H9 (cell line): Measurements from ENCODE around the gene ANXA4. TPM values are rescaled to one million over a fixed set of nuclear protein-coding genes. Genes with fewer than 3 reads are reported as not detected.
A peak's percentile ranks its signal among the peaks of the same experiment; 100 is the strongest.

Source experiments
- DNase-seq: peaks from one replicate; pipeline ENCODE4 v3.0.0-alpha.2; 2017
- H2AFZ ChIP-seq: one replicate; pipeline ENCODE4 v1.6.1; 2013; ENCODE audit warnings: mild to moderate bottlenecking, low read length, control low read depth, moderate library complexity
- H2AK5ac ChIP-seq: 2 replicates; pipeline ENCODE4 v1.6.1; 2013; ENCODE audit warnings: low read length, control low read depth, mixed read lengths; ENCODE audit not compliant: insufficient read length
- H2BK120ac ChIP-seq: one replicate; pipeline ENCODE4 v1.6.1; 2013; ENCODE audit warnings: low read depth, mild to moderate bottlenecking, low read length, control low read depth, inconsistent platforms; ENCODE audit not compliant: poor library complexity, severe bottlenecking
- H2BK12ac ChIP-seq: 2 replicates; pipeline ENCODE4 v1.6.1; 2013; ENCODE audit warnings: low read length, control low read depth, mixed read lengths, low read depth; ENCODE audit not compliant: insufficient read length
- H2BK15ac ChIP-seq: 2 replicates; pipeline ENCODE4 v1.6.1; 2013; ENCODE audit warnings: low read depth, low read length, control low read depth
- H2BK20ac ChIP-seq: one replicate; pipeline ENCODE4 v1.6.1; 2013; ENCODE audit warnings: low read depth, mild to moderate bottlenecking, low read length, control low read depth, inconsistent platforms; ENCODE audit not compliant: poor library complexity, severe bottlenecking
- H2BK5ac ChIP-seq: 2 replicates; pipeline ENCODE4 v1.6.1; 2013; ENCODE audit warnings: low read length, control low read depth, mixed read lengths; ENCODE audit not compliant: insufficient read length
- H3K14ac ChIP-seq: 2 replicates; pipeline ENCODE4 v1.6.1; 2013; ENCODE audit warnings: low read length, control low read depth; ENCODE audit not compliant: insufficient read depth
- H3K18ac ChIP-seq: 2 replicates; pipeline ENCODE4 v1.6.1; 2013; ENCODE audit warnings: low read depth, mild to moderate bottlenecking, mixed read lengths, low read length, control low read depth; ENCODE audit not compliant: insufficient read length
- H3K23ac ChIP-seq: 2 replicates; pipeline ENCODE4 v1.6.1; 2013; ENCODE audit warnings: low read length, control low read depth, mixed read lengths, low read depth; ENCODE audit not compliant: insufficient read length
- H3K23me2 ChIP-seq: 2 replicates; pipeline ENCODE4 v1.6.1; 2013; ENCODE audit warnings: low read depth, mild to moderate bottlenecking, mixed read lengths, low read length, control low read depth; ENCODE audit not compliant: insufficient read length, poor library complexity, severe bottlenecking
- H3K27ac ChIP-seq: 2 replicates; pipeline ENCODE4 v1.5.1; 2013; ENCODE audit warnings: low read length, control low read depth, mixed read lengths, low read depth; ENCODE audit not compliant: insufficient read length
- H3K27me3 ChIP-seq: 2 replicates; pipeline ENCODE4 v1.6.1; 2013; ENCODE audit warnings: low read length, control low read depth, inconsistent platforms; ENCODE audit not compliant: insufficient read depth
- H3K4ac ChIP-seq: 2 replicates; pipeline ENCODE4 v1.6.1; 2013; ENCODE audit warnings: low read depth, mild to moderate bottlenecking, control low read depth, inconsistent platforms, low read length, moderate library complexity
- H3K4me1 ChIP-seq: 2 replicates; pipeline ENCODE4 v1.6.1; 2013; ENCODE audit warnings: low read length, control low read depth, inconsistent platforms; ENCODE audit not compliant: insufficient read depth
- H3K4me2 ChIP-seq: 2 replicates; pipeline ENCODE4 v1.6.1; 2013; ENCODE audit warnings: low read length, control low read depth, mixed read lengths; ENCODE audit not compliant: insufficient read length, insufficient read depth
- H3K56ac ChIP-seq: 2 replicates; pipeline ENCODE4 v1.6.1; 2013; ENCODE audit warnings: low read depth, mild to moderate bottlenecking, mixed read lengths, low read length, control low read depth; ENCODE audit not compliant: insufficient read length
- H3K79me1 ChIP-seq: 2 replicates; pipeline ENCODE4 v1.6.1; 2013; ENCODE audit warnings: low read depth, mild to moderate bottlenecking, moderate library complexity, low read length, control low read depth, inconsistent platforms; ENCODE audit not compliant: insufficient read depth, poor library complexity, severe bottlenecking
- H3K79me2 ChIP-seq: 2 replicates; pipeline ENCODE4 v1.6.1; 2013; ENCODE audit warnings: low read length, control low read depth, inconsistent platforms; ENCODE audit not compliant: insufficient read depth
- H3K9ac ChIP-seq: 2 replicates; pipeline ENCODE4 v1.6.1; 2013; ENCODE audit warnings: low read length, control low read depth, mixed read lengths; ENCODE audit not compliant: insufficient read length; ENCODE audit errors: extremely low read depth
- H3K9me3 ChIP-seq: one replicate; pipeline ENCODE4 v1.6.1; 2013; ENCODE audit warnings: low read depth, low read length, inconsistent platforms; ENCODE audit not compliant: control insufficient read depth
- H3T11ph ChIP-seq: one replicate; pipeline ENCODE4 v1.6.1; 2013; ENCODE audit warnings: mild to moderate bottlenecking, low read length, control low read depth, inconsistent platforms
- H4K20me1 ChIP-seq: one replicate; pipeline ENCODE4 v1.6.1; 2013; ENCODE audit not compliant: control insufficient read depth, insufficient read length, insufficient read depth
- H4K5ac ChIP-seq: 2 replicates; pipeline ENCODE4 v1.6.1; 2013; ENCODE audit warnings: low read depth, mild to moderate bottlenecking, mixed read lengths, low read length, control low read depth; ENCODE audit not compliant: insufficient read length
- H4K8ac ChIP-seq: replicated peaks from 2 replicates; pipeline ENCODE4 v1.6.1; 2013; ENCODE audit warnings: low read length, control low read depth, mixed read lengths, low read depth; ENCODE audit not compliant: insufficient read length
- H4K91ac ChIP-seq: 2 replicates; pipeline ENCODE4 v1.6.1; 2013; ENCODE audit warnings: low read depth, mild to moderate bottlenecking, moderate library complexity, mixed read lengths, low read length, control low read depth; ENCODE audit not compliant: insufficient read length
- H3K27ac Mint-ChIP-seq, 3 experiments: 2 replicates in 2 of 3; 3 replicates in 1 of 3; pipeline ENCODE4 v1.8.0; 2020 to 2021; ENCODE audit warnings: mixed read lengths in 3 of 3, mild to moderate bottlenecking in 1 of 3, moderate library complexity in 1 of 3
- H3K27me3 Mint-ChIP-seq: 2 replicates; pipeline ENCODE4 v1.8.0; 2021; ENCODE audit warnings: low read depth, mild to moderate bottlenecking, moderate library complexity, mixed read lengths
- H3K36me3 Mint-ChIP-seq, 3 experiments: 2 replicates in 2 of 3; 3 replicates in 1 of 3; pipeline ENCODE4 v1.8.0; 2020 to 2021; ENCODE audit warnings: low read depth in 3 of 3, mixed read lengths in 3 of 3; ENCODE audit not compliant: insufficient read depth in 1 of 3
- H3K4me1 Mint-ChIP-seq, 2 experiments: 2 replicates each; pipeline ENCODE4 v1.8.0; 2020; ENCODE audit warnings: mixed read lengths in 2 of 2
- H3K4me3 Mint-ChIP-seq, 2 experiments: 2 replicates in 1 of 2; 3 replicates in 1 of 2; pipeline ENCODE4 v1.8.0; 2020 to 2021; ENCODE audit warnings: mild to moderate bottlenecking in 2 of 2, mixed read lengths in 2 of 2, moderate library complexity in 1 of 2
- H3K9me3 Mint-ChIP-seq, 2 experiments: 2 replicates in 1 of 2; 3 replicates in 1 of 2; pipeline ENCODE4 v1.8.0; 2020; ENCODE audit warnings: mild to moderate bottlenecking in 2 of 2, mixed read lengths in 2 of 2, moderate library complexity in 1 of 2
- CTCF ChIP-seq: fragments of 200-600 bp; sonication (generic); conservative IDR thresholded peaks from 3 replicates; pipeline ENCODE4 v1.8.0; 2021; ENCODE audit warnings: antibody characterized with exemption, mild to moderate bottlenecking
- WGBS: extraction: QIAGEN DNeasy Blood & Tissue Kit; methylation state at CpG from one replicate; pipeline ENCODE4 v1.1.7; 2013; ENCODE audit warnings: missing lambda C conversion rate, low lambda C conversion rate, mixed read lengths; ENCODE audit not compliant: insufficient read length; ENCODE audit errors: extremely low coverage; 5-methylcytosine and 5-hydroxymethylcytosine counted together
- total RNA-seq: library from RNA; stranded (reverse); gene quantifications from 2 replicates; pipeline ENCODE4 v1.2.1, GENCODE V29; 2021

The ANXA4 gene
- total RNA-seq, 1 experiment from 2014 or later, result 14.4 TPM

- H3K9me3 ChIP-seq, result no peaks in the 10 kb centered on the region
- no peaks in the 10 kb centered on the region for H3K79me1 ChIP-seq
- no peak overlapping the region for H2BK12ac ChIP-seq
- H3K4me1 Mint-ChIP-seq, result 0 out of 4 replicates have a peak, but pooled peaks cover 0 to 2% of the 10 kb centered on the region in 2 experiments
- H2BK20ac ChIP-seq, result no peak overlapping the region
- no peak overlapping the region for H3K18ac ChIP-seq
- H3K27ac Mint-ChIP-seq, result peak overlapping the region in 1 of 3 experiments; percentile 50; a peak in 2 of 7 replicates
- H2AK5ac ChIP-seq, result no peak overlapping the region
- no peaks in the 10 kb centered on the region for H3K4me1 ChIP-seq
- TF ChIP-seq CTCF, result no peak
- no peaks in the 10 kb centered on the region for H3K27me3 Mint-ChIP-seq
- H4K5ac ChIP-seq, result no peak overlapping the region
- no peak overlapping the region for H2BK5ac ChIP-seq
- no peaks in the 10 kb centered on the region for H3K27me3 ChIP-seq
- H2AFZ ChIP-seq, result no peak overlapping the region
- H3K9ac ChIP-seq, result no peak overlapping the region
- no peak overlapping the region for H3K14ac ChIP-seq
- H4K91ac ChIP-seq, result no peak overlapping the region
- no CpG with 5 or more reads among the region's 1 CpG for WGBS
- H3K79me2 ChIP-seq, result no peaks in the 10 kb centered on the region
- no peak overlapping the region for H2BK15ac ChIP-seq
- H2BK120ac ChIP-seq, result no peak overlapping the region
- no peak for DNase-seq
- H3K9me3 Mint-ChIP-seq, result no peaks in the 10 kb centered on the region
- H3K36me3 Mint-ChIP-seq, result no peaks in the 10 kb centered on the region
- H4K20me1 ChIP-seq, result no peaks in the 10 kb centered on the region
- no peak overlapping the region for H3K4me3 Mint-ChIP-seq
- H3K27ac ChIP-seq, result no peak overlapping the region
- no peak overlapping the region for H3T11ph ChIP-seq
- no peak overlapping the region for H4K8ac ChIP-seq
- H3K4me2 ChIP-seq, result no peak overlapping the region
- H3K23me2 ChIP-seq, result no peaks in the 10 kb centered on the region
- no peak overlapping the region for H3K4ac ChIP-seq
- H3K23ac ChIP-seq, result no peak overlapping the region
- no peak overlapping the region for H3K56ac ChIP-seq
Measured at GRCh38 chr2:69754633-69755032, 12.7 kb downstream of the ANXA4 start.
